Measurements from ENCODE around the gene OGFOD1. TPM values are rescaled to one million over a fixed set of nuclear protein-coding genes. Genes with fewer than 3 reads are reported as not detected.

The OGFOD1 gene
- total and polyA plus RNA-seq, 10 of the 15 experiments (the other 5 are each of a cell fraction or from before 2014, with no cell fraction given) = 31.4 to 119 (median 51.6) TPM

DNA sequence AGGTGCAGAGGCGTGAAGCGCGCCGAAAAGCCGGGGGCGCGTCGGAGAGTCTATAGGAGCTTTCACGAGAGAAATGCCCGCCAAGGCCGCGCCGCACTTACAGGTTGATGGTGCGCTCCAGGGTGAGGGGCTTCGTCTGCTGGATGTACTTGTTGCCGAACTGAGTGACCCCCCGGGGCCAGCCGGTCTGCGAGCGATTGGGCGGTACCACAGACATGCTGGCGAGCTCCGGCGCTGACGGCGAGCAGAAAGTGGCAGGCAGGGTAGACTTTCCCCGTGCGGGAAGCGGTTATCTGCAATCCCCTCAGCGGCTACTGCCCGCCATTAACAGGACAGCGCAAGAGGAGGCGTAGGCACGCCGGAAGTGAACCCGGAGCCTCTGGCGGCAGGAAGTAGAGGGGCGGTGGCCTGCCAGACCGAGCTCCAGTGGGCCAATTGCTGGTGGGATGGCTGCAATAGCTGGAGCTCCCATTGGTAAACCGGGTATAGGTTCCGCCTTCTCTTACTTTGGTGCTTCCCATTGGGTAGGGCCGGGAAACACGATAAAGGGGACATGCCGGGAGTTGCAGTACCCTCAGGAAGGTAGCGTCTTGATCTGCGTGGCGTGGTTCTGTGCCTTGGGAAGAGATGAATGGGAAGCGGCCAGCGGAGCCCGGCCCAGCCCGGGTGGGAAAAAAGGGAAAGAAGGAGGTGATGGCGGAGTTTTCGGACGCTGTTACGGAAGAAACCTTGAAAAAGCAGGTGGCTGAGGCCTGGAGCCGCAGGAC lies at the start of gene OGFOD1, which contains the start of gene NUDT21 (continued):
- TF ChIP-seq REST (IDR thresholded peaks at IDR 0.05; ENCODE audit: low read depth, low read length) (0 out of 2 replicates have a peak, but pooled peaks have one; percentile 13), RUNX3 (IDR thresholded peaks at IDR 0.05; ENCODE audit: low read length) (no peak; the same call in none of the 2 replicates), SREBF2 (IDR thresholded peaks at IDR 0.05; ENCODE audit: low read length) (no peak), E2F8 (IDR thresholded peaks at IDR 0.05; ENCODE audit: low read depth, partially characterized antibody) (no peak), SP1 (IDR thresholded peaks at IDR 0.05; ENCODE audit: low read depth, low read length) (peak; percentile 95), TARDBP (IDR thresholded peaks at IDR 0.05; ENCODE audit: borderline replicate concordance) (no peak), CREB1 (IDR thresholded peaks at IDR 0.05; ENCODE audit: low read depth) (peak; percentile 76), NFYB (IDR thresholded peaks at IDR 0.05; ENCODE audit: insufficient read depth, low read depth, low read length) (peak; percentile 95), ZNF274 (IDR thresholded peaks at IDR 0.05; ENCODE audit: insufficient read depth, insufficient read length) (no peak), SPI1 (IDR thresholded peaks at IDR 0.05; ENCODE audit: borderline replicate concordance, insufficient read depth, low read depth, low read length) (peak; percentile 32; the same call in 1 of the 2 replicates), IRF4 (IDR thresholded peaks at IDR 0.05; ENCODE audit: low read depth, low read length) (no peak), NFYA (IDR thresholded peaks at IDR 0.05; ENCODE audit: borderline replicate concordance, low read depth, low read length) (peak; percentile 40; the same call in 1 of the 2 replicates), MXI1 (IDR thresholded peaks at IDR 0.05; ENCODE audit: low read depth, low read length) (peak; percentile 59), KLF5 (IDR thresholded peaks at IDR 0.05; ENCODE audit: partially characterized antibody) (no peak)
- TF ChIP-seq, protein P1, sequence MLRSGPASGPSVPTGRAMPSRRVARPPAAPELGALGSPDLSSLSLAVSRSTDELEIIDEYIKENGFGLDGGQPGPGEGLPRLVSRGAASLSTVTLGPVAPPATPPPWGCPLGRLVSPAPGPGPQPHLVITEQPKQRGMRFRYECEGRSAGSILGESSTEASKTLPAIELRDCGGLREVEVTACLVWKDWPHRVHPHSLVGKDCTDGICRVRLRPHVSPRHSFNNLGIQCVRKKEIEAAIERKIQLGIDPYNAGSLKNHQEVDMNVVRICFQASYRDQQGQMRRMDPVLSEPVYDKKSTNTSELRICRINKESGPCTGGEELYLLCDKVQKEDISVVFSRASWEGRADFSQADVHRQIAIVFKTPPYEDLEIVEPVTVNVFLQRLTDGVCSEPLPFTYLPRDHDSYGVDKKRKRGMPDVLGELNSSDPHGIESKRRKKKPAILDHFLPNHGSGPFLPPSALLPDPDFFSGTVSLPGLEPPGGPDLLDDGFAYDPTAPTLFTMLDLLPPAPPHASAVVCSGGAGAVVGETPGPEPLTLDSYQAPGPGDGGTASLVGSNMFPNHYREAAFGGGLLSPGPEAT (IDR thresholded peaks at IDR 0.05; ENCODE audit: low read depth) = peak; percentile 67; the same call in 1 of the 2 replicates
- TF ChIP-seq, protein P2, sequence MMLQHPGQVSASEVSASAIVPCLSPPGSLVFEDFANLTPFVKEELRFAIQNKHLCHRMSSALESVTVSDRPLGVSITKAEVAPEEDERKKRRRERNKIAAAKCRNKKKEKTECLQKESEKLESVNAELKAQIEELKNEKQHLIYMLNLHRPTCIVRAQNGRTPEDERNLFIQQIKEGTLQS (IDR thresholded peaks at IDR 0.05; ENCODE audit: borderline replicate concordance, extremely low read depth, low read depth, low read length) = no peak

Data from GM12878 (cell line).